Left lung (tissue), 10 donors: ENCODE data around the gene FOXJ1. TPM values are rescaled to one million over a fixed set of nuclear protein-coding genes. Genes with fewer than 3 reads are reported as not detected.
A peak's percentile ranks its signal among the peaks of the same experiment; 100 is the strongest.

Source experiments
- ATAC-seq: fragments of 200-7000 bp; cut with Tn5 transposase; one replicate; pipeline ENCODE4 v1.9.1; 2020; ENCODE audit warnings: moderate library complexity
- DNase-seq, 4 donors: peaks; one replicate each; pipeline ENCODE4 v3.0.0-alpha.2; 2013 to 2020
- H3K27ac ChIP-seq, 2 donors: fragments of 200-600 bp; sonication (generic) in 1 of 2; one replicate each; pipeline versions ENCODE4 v1.5.0 to v1.8.0; 2020 to 2021
- H3K27me3 ChIP-seq, 2 donors: fragments of 200-600 bp; sonication (generic) in 1 of 2; one replicate each; pipeline versions ENCODE4 v1.5.0 to v1.8.0; 2020 to 2021
- H3K36me3 ChIP-seq, 2 donors: fragments of 200-600 bp; sonication (generic) in 1 of 2; one replicate each; pipeline versions ENCODE4 v1.5.0 to v1.8.0; 2020 to 2021
- H3K4me1 ChIP-seq, 2 donors: fragments of 200-600 bp; one replicate each; pipeline ENCODE4 v1.8.0; 2021
- H3K4me3 ChIP-seq, 2 donors: fragments of 200-600 bp; sonication (generic) in 1 of 2; one replicate each; pipeline versions ENCODE4 v1.5.0 to v1.8.0; 2020 to 2021; ENCODE audit warnings: mild to moderate bottlenecking in 1 of 2
- H3K9me3 ChIP-seq, 2 donors: fragments of 200-600 bp; sonication (generic) in 1 of 2; one replicate each; pipeline versions ENCODE4 v1.5.0 to v1.8.0; 2020 to 2021
- intact Hi-C, 2 donors: fragments of 100-400 bp; cut with DNase I; formaldehyde crosslinking; loops; one replicate each; pipeline versions ENCODE4 v1.11.2 to v1.14.2; 2022
- polyA plus RNA-seq, 6 donors: library from polyadenylated mRNA; unstranded; fragments of 120-200 nt; gene quantifications; one replicate each; pipeline ENCODE4 v1.2.1, GENCODE V29; 2013; ENCODE audit not compliant: insufficient read length in 6 of 6
- total RNA-seq, 2 donors: library from RNA; stranded (reverse); fragmentation: NEBNext Ultra II Directional; extraction: Animal tissue kit (Norgen Biotek cat#: 25700); gene quantifications; one replicate each; pipeline ENCODE4 v1.2.1, GENCODE V29; 2021
- TF ChIP-seq, protein P1 (sequence below), 2 donors: fragments of 200-600 bp; sonication (generic) in 1 of 2; IDR thresholded peaks; one replicate each; pipeline versions ENCODE4 v1.5.0 to v1.8.0; 2021; ENCODE audit warnings: antibody characterized with exemption in 2 of 2
- donor health status: DM: no; HTN: yes; CAD: no.
- donor health status: DM: no; HTN: no; CAD: no.

The FOXJ1 gene
- total and polyA plus RNA-seq, 8 donors: 7.7 to 30.4 (median 19.1) TPM

DNA sequence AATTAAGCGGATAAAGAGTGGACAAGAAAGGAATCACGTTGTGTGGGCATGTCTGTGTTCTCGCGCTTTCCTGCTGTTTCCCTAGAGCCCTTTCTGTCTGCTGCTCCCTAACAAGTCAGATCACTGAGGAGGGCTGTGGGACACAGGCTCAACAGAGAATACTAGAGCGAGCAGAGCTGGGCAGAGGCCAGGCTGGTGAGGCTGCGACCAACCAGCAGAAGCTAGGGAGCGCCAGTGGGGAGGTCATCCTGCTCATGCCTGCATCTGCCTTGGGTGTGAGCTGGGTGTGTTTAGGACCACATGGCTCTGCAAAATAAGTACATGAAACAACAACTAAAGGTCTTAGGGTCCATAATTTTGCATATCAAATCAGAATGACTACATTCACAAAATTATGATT is 11.5 kb upstream of the FOXJ1 start:
- no peaks in the 10 kb centered on the region for H3K36me3 ChIP-seq
- H3K9me3 ChIP-seq: no peaks in the 10 kb centered on the region
- no peaks in the 10 kb centered on the region for H3K27me3 ChIP-seq
- no peak overlapping the region for H3K27ac ChIP-seq
- peaks cover 0 to 5% of the 10 kb centered on the region in 2 donors for H3K4me1 ChIP-seq
- TF ChIP-seq, protein P1, sequence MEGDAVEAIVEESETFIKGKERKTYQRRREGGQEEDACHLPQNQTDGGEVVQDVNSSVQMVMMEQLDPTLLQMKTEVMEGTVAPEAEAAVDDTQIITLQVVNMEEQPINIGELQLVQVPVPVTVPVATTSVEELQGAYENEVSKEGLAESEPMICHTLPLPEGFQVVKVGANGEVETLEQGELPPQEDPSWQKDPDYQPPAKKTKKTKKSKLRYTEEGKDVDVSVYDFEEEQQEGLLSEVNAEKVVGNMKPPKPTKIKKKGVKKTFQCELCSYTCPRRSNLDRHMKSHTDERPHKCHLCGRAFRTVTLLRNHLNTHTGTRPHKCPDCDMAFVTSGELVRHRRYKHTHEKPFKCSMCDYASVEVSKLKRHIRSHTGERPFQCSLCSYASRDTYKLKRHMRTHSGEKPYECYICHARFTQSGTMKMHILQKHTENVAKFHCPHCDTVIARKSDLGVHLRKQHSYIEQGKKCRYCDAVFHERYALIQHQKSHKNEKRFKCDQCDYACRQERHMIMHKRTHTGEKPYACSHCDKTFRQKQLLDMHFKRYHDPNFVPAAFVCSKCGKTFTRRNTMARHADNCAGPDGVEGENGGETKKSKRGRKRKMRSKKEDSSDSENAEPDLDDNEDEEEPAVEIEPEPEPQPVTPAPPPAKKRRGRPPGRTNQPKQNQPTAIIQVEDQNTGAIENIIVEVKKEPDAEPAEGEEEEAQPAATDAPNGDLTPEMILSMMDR (IDR thresholded peaks at IDR 0.05): no peak
- no peak overlapping the region for H3K4me3 ChIP-seq
- DNase-seq (peak in 1 of 4 donors; percentile 57), ATAC-seq (no peak)
- intact Hi-C loops: no loop called here

GRCh38 chr17:76151896-76152454 is 10.9 kb upstream of the FOXJ1 start:
- H3K27me3 ChIP-seq: no peaks in the 10 kb centered on the region
- intact Hi-C loops: no loop called here
- TF ChIP-seq, protein P1 (IDR thresholded peaks at IDR 0.05): no peak
- DNase-seq: no peak
- ATAC-seq: no peak
- peaks cover 0 to 6% of the 10 kb centered on the region in 2 donors for H3K4me1 ChIP-seq
- H3K9me3 ChIP-seq: no peaks in the 10 kb centered on the region
- H3K36me3 ChIP-seq: no peaks in the 10 kb centered on the region
- H3K4me3 ChIP-seq: no peak overlapping the region
- H3K27ac ChIP-seq: no peak overlapping the region

DNA sequence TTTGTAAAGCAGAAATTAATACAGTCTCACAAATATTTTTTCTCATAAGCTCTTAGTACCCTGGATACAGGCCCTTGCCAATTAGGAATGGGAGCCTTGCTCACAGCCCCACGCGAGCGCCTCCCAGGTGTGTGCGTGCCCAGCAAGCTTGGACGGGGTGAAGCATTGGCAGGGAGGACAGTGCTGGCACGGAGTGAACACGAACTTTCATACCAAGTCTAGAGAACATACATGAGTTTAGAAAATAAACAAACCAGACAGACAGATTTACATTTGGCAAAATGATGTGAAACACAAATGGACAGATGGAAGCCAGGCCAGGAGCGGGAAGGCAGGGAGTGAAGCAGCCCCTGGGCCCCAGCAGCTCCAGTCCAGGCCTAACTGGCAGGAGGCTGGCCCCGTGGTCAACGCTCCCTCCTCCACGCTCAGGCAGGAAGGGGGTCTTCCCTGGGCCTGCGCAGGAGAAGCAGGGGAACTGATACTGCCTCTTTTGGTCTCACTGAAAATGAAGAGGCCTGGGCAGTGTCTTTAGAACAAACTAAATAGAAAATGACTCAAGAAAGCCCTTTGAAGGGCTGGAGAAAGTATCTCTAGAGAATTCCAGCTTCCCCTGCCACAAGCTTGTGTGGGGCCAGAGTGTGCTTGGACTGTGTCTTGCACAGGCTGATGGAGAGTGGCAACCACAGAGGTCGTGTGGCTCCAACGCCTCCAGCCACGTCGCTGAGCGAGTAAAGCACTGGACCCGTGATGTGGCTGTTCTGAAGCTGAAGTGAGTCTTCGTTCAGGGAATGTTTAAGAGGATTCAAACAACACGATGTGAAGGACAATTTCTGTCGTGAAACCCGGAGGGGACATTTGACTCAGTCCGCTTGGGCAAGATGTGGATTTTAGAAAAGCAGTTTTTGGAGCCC is 9.9 kb upstream of the FOXJ1 start:
- intact Hi-C loops: no loop called here
- H3K36me3 ChIP-seq: no peaks in the 10 kb centered on the region
- H3K4me1 ChIP-seq: peaks cover 0 to 14% of the 10 kb centered on the region in 2 donors
- no peaks in the 10 kb centered on the region for H3K9me3 ChIP-seq
- TF ChIP-seq, protein P1 (IDR thresholded peaks at IDR 0.05): no peak
- no peak overlapping the region for H3K4me3 ChIP-seq
- no peak for DNase-seq
- ATAC-seq: no peak
- no peak overlapping the region for H3K27ac ChIP-seq
- H3K27me3 ChIP-seq: no peaks in the 10 kb centered on the region

DNA sequence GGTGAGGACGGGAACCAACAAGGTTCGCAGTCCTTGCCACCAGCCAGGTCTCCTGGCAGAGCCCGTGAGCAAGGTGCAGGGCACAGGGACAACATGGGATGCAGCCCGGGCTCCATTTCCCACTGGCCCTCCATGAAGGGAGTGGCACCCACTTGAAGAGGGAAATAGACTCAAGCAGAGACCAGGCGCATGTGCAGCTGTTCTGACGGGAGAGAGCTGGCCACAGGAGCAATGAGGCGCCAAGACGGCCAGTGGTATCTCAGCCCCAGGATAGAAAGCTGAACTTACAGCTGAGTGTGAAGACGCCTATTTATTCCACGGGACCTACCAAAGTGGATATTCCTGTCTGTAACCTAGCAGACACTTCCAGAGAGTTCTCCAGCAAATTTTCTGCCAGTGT is 8.2 kb upstream of the FOXJ1 start:
- Histone ChIP-seq H3K27ac (no peak overlapping the region), H3K4me1 (peaks cover 0 to 30% of the 10 kb centered on the region in 2 donors), H3K36me3 (no peaks in the 10 kb centered on the region), H3K4me3 (no peak overlapping the region), H3K9me3 (no peaks in the 10 kb centered on the region), H3K27me3 (no peaks in the 10 kb centered on the region)
- intact Hi-C loops: no loop called here
- TF ChIP-seq, protein P1 (IDR thresholded peaks at IDR 0.05): no peak
- no peak for DNase-seq
- ATAC-seq: peak; percentile 11

DNA sequence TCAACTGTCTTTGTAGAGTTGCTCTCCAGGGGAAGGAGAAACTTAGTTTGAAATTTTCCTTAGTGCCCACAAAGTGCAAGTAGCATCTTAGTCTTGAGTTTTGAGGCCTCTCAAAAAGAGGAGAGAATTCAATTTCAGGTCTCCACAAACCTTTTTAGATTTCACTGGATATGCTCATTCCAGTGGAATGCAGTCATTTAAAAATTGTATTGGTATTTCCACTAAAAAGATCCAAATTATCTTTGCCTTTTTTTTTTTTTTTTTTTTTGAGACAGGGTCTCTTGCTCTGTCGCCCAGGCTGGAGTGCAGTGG is 6.9 kb upstream of the FOXJ1 start:
- Histone ChIP-seq H3K4me3 (no peak overlapping the region), H3K36me3 (no peaks in the 10 kb centered on the region), H3K27ac (no peak overlapping the region), H3K4me1 (peaks cover 0 to 42% of the 10 kb centered on the region in 2 donors), H3K9me3 (no peaks in the 10 kb centered on the region), H3K27me3 (no peaks in the 10 kb centered on the region)
- no peak for DNase-seq
- intact Hi-C loops: no loop called here
- no peak for ATAC-seq
- TF ChIP-seq, protein P1 (IDR thresholded peaks at IDR 0.05): peak in 1 of 2 donors; percentile 1
